ENCODE results near the gene CCDC92B. TPM values are rescaled to one million over a fixed set of nuclear protein-coding genes. Genes with fewer than 3 reads are reported as not detected.

The CCDC92B gene
- total RNA-seq, 4 donors from 2014 or later = 0.21 TPM; not detected in 3

GRCh38 chr17:2711608-2712299 is 37.7 kb downstream of the CCDC92B start, which contains the start of gene CLUH:
TSS of gene CLUH (minus strand) at chr17:2711764. CDS start at chr17:2711661, 103 bp downstream.
- Histone ChIP-seq H3K27ac (peak within 1 kb of the TSS; percentile 58 to 74), H3K36me3 (no peaks in the 10 kb centered on the region), H3K4me3 (peak within 1 kb of the TSS; percentile 57 to 80), H3K27me3 (no peaks in the 10 kb centered on the region), H3K4me1 (peaks cover 0 to 25% of the 10 kb centered on the region in 2 donors), H3K9me3 (no peaks in the 10 kb centered on the region)
- TF ChIP-seq POLR2A (IDR thresholded peaks at IDR 0.05) (peak; percentile 63 to 71), CTCF (IDR thresholded peaks at IDR 0.05) (peak in 3 of 4 experiments; percentile 10 to 46 (median 19))
- intact Hi-C loops (cut with DNase I; ENCODE audit: low total_unique reads) = no loop called here
- DNase-seq = peak; percentile 95 to 97

- no peak for DNase-seq
Measured at GRCh38 chr17:2710803-2711607, 38.4 kb downstream of the CCDC92B start.

GRCh38 chr17:2710071-2710802 is 39.2 kb downstream of the CCDC92B start:
- DNase-seq = no peak
- no peaks in the 10 kb centered on the region for H3K27me3 ChIP-seq
- intact Hi-C loops (cut with DNase I; ENCODE audit: low total_unique reads) = no loop called here
- H3K4me3 ChIP-seq = peak overlapping the region; percentile 57 to 80
- peaks cover 0 to 25% of the 10 kb centered on the region in 2 donors for H3K4me1 ChIP-seq
- TF ChIP-seq POLR2A (IDR thresholded peaks at IDR 0.05) (no peak), CTCF (IDR thresholded peaks at IDR 0.05) (no peak)
- no peaks in the 10 kb centered on the region for H3K36me3 ChIP-seq
- peak overlapping the region in 1 of 2 donors; percentile 24 for H3K27ac ChIP-seq
- H3K9me3 ChIP-seq = no peaks in the 10 kb centered on the region

More at GRCh38 chr17:2710803-2711607, 38.4 kb downstream of the CCDC92B start:
- TF ChIP-seq CTCF (IDR thresholded peaks at IDR 0.05) = no peak
- no peak for TF ChIP-seq POLR2A (IDR thresholded peaks at IDR 0.05)
- H3K36me3 ChIP-seq = no peaks in the 10 kb centered on the region
- intact Hi-C loops (cut with DNase I; ENCODE audit: low total_unique reads) = no loop called here
- peaks cover 0 to 25% of the 10 kb centered on the region in 2 donors for H3K4me1 ChIP-seq
- peak overlapping the region; percentile 57 to 80 for H3K4me3 ChIP-seq
- H3K27me3 ChIP-seq = no peaks in the 10 kb centered on the region
- H3K9me3 ChIP-seq = no peaks in the 10 kb centered on the region
- peak overlapping the region; percentile 24 to 50 for H3K27ac ChIP-seq

GRCh38 chr17:2709183-2709661 is 40.2 kb downstream of the CCDC92B start:
- intact Hi-C loops (cut with DNase I; ENCODE audit: low total_unique reads) = loop anchor here (10.0 kb wide), 1 partner anchor 114 kb away; the partner anchor contains the start of gene PAFAH1B1
- Histone ChIP-seq H3K9me3 (no peaks in the 10 kb centered on the region), H3K4me1 (peaks cover 0 to 25% of the 10 kb centered on the region in 2 donors), H3K36me3 (no peaks in the 10 kb centered on the region), H3K4me3 (no peak overlapping the region), H3K27ac (no peak overlapping the region), H3K27me3 (no peaks in the 10 kb centered on the region)
- DNase-seq = no peak
- no peak for TF ChIP-seq POLR2A (IDR thresholded peaks at IDR 0.05)
- TF ChIP-seq CTCF (IDR thresholded peaks at IDR 0.05) = no peak

Data from uterus (tissue), 4 donors.